Endothelial cell of hepatic sinusoid (primary cell): Measurements from ENCODE around the gene CHIT1.

Source experiments
- in situ Hi-C: cut with HindIII; loops from 2 replicates; pipeline ENCODE4 v1.10.0; 2017; ENCODE audit warnings: low sequenced_read_pairs

CHIT1 gene

GRCh38 chr1:203229471-203230135 lies at the start of gene CHIT1:
TSS of gene CHIT1 (minus strand) at chr1:203229673. CDS start at chr1:203229636, 37 bp downstream.
- in situ Hi-C loops: no loop called here

GRCh38 chr1:203278885-203279406 lies 49.5 kb upstream of the CHIT1 start:
- in situ Hi-C loops: no loop called here

DNA sequence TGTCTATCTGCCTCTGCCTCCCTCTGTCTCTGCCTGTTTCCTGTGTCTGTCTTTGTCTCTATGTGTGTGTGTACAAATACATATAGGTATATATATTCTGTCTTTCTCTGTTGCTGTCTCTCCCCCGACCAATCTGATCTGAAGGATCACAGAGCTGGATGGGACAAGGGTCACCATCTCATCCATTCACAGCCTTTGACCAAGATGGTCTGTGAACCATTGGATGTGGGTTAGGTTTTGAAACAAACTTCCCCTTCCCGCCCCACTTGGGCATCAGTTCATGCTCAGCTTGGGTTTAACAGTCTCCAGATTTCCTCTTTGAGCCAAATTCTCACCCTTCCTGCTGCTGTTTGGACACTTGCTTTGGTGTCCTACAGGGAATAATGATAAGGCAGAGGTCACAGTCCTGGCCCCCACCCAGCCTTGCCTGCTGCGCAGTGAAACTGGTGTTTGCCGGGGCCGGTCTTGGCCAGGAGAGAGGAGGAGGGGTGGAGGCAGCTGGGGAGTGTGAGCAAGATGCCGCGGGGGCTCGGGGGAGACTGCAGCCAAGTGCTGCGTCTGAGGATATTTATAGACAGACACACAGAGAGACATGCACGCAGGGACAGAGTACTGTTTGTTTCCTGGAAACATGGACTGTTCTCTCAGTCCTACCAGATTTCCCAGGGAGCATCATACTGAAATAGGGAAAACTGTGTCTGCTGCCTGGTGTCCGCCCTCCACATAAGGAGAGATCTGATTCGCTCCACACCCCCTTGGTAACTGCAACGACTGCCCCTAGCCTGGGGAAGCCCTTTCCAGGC lies 48.8 kb upstream of the CHIT1 start:
- in situ Hi-C loops: no loop called here

- in situ Hi-C loops: no loop called here
Observed at GRCh38 chr1:203276916-203277545, 47.6 kb upstream of the CHIT1 start.

- in situ Hi-C loops: no loop called here
Observed at GRCh38 chr1:203276408-203276807, 46.9 kb upstream of the CHIT1 start.

- in situ Hi-C loops: no loop called here
Observed at GRCh38 chr1:203275656-203276272, 46.3 kb upstream of the CHIT1 start.

DNA sequence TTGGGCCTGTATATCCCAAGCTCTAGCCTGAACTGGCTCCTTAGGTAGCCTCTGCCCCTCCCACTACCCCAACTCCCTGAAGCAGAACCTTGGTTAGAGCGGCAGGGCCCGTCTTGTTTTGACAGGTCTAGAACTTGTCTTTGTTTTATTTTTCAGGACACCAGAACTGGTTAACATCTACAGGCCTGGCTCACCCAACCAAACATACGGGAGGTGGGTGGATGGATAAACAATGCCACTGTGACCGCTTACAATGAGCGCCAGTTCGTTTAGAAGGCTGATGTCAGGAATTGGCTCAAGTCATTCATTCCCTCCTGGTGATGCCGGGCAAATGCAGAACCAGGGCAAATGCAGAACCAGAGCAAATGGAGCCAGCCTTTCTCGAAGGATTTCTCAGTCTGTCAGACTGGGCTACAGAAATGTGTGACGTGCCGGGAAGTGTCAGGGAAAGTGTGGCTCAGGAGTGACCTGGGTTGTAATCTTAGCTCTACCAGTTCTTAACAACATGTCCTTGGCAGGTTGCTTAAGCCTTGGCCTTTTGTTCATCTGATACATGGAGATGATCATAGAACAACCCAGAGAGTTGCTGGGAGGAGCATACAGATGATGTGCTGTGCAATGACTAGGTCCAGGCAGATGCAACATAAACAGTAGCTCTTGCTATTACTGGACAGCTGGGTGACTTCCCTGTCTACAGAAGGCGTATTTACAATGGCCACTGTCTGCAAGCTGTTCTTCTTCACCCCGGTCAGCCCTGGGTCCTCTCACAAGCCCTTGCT lies 45.3 kb upstream of the CHIT1 start:
- in situ Hi-C loops: loop anchor here (25.0 kb wide), 1 partner anchor 213 kb away; the partner anchor contains the start of genes OPTC and PRELP

GRCh38 chr1:203273869-203274602 lies 44.6 kb upstream of the CHIT1 start:
- in situ Hi-C loops: loop anchor here (25.0 kb wide), 1 partner anchor 213 kb away; the partner anchor contains the start of genes OPTC and PRELP

DNA sequence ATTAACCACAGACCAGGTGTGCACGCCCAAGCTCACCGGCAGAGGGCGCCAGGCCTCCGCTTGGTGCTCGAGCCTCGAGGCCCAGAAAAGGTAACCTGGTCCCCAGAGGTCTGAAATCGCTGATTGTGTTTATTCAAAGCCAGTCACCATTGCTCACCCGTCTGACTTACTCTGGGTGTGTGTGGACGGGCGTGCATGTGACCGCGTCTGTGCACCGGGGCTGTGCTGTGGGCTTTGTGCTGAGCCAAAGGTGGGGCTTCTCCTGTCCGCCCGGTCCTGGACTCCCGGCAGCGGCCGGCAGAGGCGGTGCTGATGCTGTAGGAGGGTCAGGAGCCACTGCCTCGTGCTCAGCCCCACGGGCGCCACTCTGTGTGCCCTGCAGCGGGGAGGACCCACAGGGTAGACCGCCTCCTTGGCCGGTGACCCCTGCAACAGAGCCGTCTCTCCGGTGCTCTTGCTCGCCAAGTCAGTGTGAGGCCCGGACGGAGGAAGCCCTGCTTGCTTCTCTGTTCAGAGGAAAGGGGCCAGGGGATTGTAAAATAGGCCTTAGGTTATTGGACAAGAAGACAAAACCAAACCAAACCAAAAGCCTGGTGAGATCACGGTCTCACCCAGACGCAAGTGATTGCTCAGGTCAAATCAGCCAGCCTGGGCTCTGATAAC lies 43.9 kb upstream of the CHIT1 start:
- in situ Hi-C loops: loop anchor here (25.0 kb wide), 1 partner anchor 214 kb away; the partner anchor contains the start of genes OPTC and PRELP

DNA sequence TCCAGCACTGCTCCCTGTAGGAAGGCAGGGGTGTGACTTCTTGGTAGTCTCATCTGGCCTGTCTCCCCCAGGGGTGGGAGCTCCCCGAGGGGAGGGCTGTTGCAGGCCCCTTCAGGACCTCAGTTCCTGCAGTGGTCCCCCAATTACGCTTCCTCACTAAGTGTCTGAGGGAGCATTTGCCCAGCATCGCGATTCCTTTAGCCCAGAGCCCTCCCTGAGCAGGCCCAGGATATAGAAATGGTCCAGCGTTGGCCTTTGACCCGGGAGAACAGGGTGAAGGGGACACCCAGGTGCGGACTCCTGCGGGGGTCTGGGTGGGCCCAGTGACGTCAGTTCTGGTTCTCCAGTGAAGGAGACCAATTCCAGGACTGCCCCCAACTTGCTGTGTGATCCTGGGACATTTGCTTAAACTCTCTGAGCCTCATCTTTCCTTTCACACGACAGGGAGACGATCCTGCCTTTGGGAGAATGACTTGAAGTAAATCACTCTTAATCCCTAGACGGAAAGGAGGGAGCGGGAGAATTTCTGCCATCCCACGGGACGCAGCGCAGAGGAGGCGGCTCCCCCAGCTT lies 43.2 kb upstream of the CHIT1 start:
- in situ Hi-C loops: loop anchor here (25.0 kb wide), 1 partner anchor 215 kb away; the partner anchor contains the start of genes OPTC and PRELP

DNA sequence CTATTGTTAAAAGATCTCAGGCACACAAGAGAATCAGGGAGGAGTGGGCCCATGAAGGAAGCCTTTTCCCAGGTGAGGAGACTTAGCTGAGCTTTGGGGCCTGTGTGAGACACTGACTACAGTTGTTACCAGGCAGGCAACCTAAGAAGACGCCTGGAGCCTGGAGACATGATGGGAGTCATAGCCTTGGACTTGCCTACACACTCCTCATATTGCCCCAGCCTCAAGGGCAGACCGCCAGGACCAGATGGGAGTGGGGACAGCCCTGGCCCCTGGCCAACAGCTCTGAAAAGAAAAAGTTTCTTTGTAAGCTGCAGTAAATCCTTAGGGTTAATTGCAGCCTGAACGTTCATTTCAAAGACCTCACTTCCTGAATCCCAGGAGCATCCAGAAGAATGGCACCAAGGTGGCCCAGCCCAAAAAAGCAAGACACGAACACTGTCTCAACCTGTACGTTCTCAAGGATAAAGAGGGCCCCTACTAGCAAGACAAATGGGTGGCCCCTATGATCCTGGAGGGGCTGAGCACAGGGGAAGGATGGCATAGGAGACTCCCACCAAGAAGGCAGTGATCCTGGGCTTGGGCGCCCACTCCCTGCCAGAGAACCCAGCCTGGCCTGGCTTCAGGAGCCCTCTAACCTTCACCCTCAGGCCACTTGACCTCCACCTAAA lies 42.6 kb upstream of the CHIT1 start:
- in situ Hi-C loops: loop anchor here (25.0 kb wide), 1 partner anchor 215 kb away; the partner anchor contains the start of genes OPTC and PRELP

DNA sequence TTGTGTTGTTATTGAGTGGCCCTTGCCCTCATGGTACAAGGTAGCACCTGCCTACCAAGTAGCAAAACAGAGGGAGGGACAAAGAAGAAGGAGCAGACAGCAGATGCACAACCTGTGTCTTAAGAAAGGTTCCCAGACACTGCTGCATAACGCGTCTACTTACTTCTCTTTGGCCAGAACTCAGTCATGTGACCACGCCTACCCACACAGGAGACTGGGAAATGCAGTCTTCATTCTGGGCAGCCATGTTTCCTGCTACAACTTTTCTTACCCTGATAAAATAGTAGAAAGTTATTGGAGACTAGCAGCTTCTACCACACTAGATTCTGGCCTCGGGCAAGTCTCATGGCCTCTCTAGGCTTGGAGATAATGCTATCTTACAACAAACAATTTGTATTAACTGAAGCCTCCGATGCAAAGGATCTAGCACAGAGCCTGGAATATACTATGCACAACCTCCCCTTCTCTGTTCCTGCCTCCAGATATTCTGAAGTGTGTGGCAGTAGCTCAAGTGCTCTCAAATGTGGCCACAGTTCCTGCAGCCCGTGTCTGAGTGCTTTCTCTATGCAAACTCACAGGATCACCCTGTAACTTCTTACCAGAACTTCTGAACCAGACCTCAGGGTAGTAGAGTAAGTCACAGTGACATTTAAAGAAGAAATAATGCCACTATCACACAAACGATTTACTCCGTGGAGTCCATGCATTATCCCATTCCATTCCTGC lies 41.7 kb upstream of the CHIT1 start:
- in situ Hi-C loops: loop anchor here (25.0 kb wide), 1 partner anchor 216 kb away; the partner anchor contains the start of genes OPTC and PRELP

DNA sequence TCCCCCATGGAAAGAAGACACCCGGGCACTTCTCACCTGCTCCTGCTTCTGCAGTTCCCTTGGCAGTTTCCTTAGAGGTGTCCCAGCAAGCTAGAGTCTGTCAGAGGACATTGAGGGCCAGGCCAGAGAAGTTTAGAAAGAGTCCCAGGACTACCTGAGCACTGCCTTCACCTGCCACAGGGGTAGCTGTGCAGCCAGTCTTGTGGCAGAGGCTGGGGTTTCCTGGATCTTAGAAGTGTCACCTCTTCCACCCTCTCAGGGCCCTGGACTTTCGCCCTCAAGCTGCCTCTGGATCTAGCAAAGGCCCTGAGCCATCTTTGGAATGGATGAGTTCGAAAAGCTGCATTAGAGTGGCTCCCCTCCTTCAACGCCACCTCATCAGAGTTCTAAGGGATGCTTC lies 41.0 kb upstream of the CHIT1 start:
- in situ Hi-C loops: loop anchor here (25.0 kb wide), 1 partner anchor 217 kb away; the partner anchor contains the start of genes OPTC and PRELP

- in situ Hi-C loops: loop anchor here (5.0 to 25.0 kb wide), 2 partner anchors 83 to 218 kb away; partner anchors contain the start of genes FMOD, OPTC and PRELP
Observed at GRCh38 chr1:203269654-203270020, 40.2 kb upstream of the CHIT1 start.

GRCh38 chr1:203268901-203269653 lies 39.6 kb upstream of the CHIT1 start:
- in situ Hi-C loops: loop anchor here (5.0 to 25.0 kb wide), 2 partner anchors 83 to 218 kb away; partner anchors contain the start of genes FMOD, OPTC and PRELP

GRCh38 chr1:203267912-203268311 lies 38.4 kb upstream of the CHIT1 start:
- in situ Hi-C loops: loop anchor here (5.0 to 25.0 kb wide), 2 partner anchors 84 to 219 kb away; partner anchors contain the start of genes FMOD, OPTC and PRELP
